Suprapubic skin (tissue), 4 donors: ENCODE results near the gene DNAAF9. TPM values are rescaled to one million over a fixed set of nuclear protein-coding genes. Genes with fewer than 3 reads are reported as not detected.

Source experiments
- DNase-seq, 2 donors: peaks; one replicate each; pipeline ENCODE4 v3.0.0-alpha.2; 2019; ENCODE audit warnings: low spot score in 2 of 2
- H3K27ac ChIP-seq: fragments of 200-600 bp; sonication (generic); one replicate; pipeline ENCODE4 v1.5.1; 2019
- H3K27me3 ChIP-seq: fragments of 200-600 bp; sonication (generic); one replicate; pipeline ENCODE4 v1.5.1; 2019
- H3K36me3 ChIP-seq: fragments of 200-600 bp; sonication (generic); one replicate; pipeline ENCODE4 v1.5.1; 2019
- H3K4me1 ChIP-seq: fragments of 200-600 bp; sonication (generic); one replicate; pipeline ENCODE4 v1.5.1; 2019
- H3K4me3 ChIP-seq: fragments of 200-600 bp; sonication (generic); one replicate; pipeline ENCODE4 v1.5.1; 2019; ENCODE audit warnings: mild to moderate bottlenecking
- H3K9me3 ChIP-seq: fragments of 200-600 bp; sonication (generic); one replicate; pipeline ENCODE4 v1.5.1; 2019
- EP300 ChIP-seq: sonication (generic); formaldehyde crosslinking; IDR thresholded peaks from one replicate; pipeline ENCODE4 v1.6.1; 2017; ENCODE audit warnings: antibody characterized with exemption
- POLR2A ChIP-seq, 2 donors: fragments of 450-650 bp; IDR thresholded peaks; one replicate each; pipeline ENCODE4 v1.6.1; 2017; ENCODE audit warnings: antibody characterized with exemption in 2 of 2, mild to moderate bottlenecking in 2 of 2, moderate library complexity in 2 of 2
- POLR2AphosphoS5 ChIP-seq, 3 donors: sonication (generic); formaldehyde crosslinking; IDR thresholded peaks; one replicate each; pipeline ENCODE4 v1.6.1; 2017; ENCODE audit warnings: antibody characterized with exemption in 3 of 3
- WGBS: methylation state at CpG from one replicate; pipeline ENCODE4 v1.1.5; 2018; 5-methylcytosine and 5-hydroxymethylcytosine counted together
- total RNA-seq, 4 donors: library from RNA; depleted of rRNA; stranded (reverse); fragments of >200 nt; gene quantifications; one replicate each; pipeline ENCODE4 v1.1.0, GENCODE V29; 2016
- TF ChIP-seq, protein P1 (sequence below), 2 donors: fragments of 200-600 bp in 1 of 2; fragments of 450-650 bp in 1 of 2; sonication (generic) in 1 of 2; IDR thresholded peaks; one replicate each; pipeline ENCODE4 v1.5.1; 2016 to 2019; ENCODE audit warnings: antibody characterized with exemption in 2 of 2, mild to moderate bottlenecking in 1 of 2, moderate library complexity in 1 of 2

DNAAF9 gene
- total RNA-seq, 4 donors from 2014 or later: 8.0 to 20.9 (median 11.3) TPM

DNA sequence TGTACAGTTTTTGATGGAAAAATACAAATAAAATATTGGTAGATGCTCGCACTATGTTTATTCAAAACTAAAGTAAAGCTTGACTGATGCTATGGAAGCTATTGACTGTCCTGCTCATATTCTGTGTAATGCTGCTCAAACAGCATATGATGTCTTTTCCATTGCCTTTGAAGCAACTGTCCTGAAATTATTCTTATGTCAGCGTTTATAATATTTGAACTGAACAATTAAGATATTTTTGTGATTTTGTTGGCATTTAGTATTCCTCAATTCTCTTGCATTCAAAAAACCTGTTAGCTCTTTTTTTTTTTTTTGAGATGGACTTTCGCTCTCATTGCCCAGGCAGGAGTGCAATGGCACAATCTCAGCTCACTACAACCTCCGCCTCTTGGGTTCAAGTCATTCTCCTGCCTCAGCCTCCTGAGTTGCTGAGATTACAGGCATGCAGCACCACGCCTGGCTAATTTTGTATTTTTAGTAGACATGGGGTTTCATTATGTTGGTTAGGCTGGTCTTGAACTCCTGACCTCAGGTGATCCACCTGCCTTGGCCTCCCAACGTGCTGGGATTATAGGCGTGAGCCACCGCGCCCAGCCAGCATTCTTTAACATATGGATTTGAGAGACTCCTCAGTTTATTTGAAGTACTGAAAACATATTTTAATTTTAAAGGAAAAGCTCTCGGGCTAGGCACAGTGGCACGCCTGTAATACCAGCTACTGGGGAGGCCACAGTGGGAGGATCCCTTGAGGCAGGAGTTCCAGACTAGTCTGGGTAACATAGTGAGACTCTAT, 5.3 kb upstream of the DNAAF9 start:
- WGBS: 82% methylated on average over 11 of the region's 11 CpGs
- H3K4me3 ChIP-seq: no peak overlapping the region
- no peak overlapping the region for H3K27ac ChIP-seq
- no peaks in the 10 kb centered on the region for H3K27me3 ChIP-seq
- peaks cover 11% of the 10 kb centered on the region for H3K4me1 ChIP-seq
- H3K36me3 ChIP-seq: no peaks in the 10 kb centered on the region
- DNase-seq: no peak
- TF ChIP-seq POLR2A (IDR thresholded peaks at IDR 0.05) (no peak), POLR2AphosphoS5 (IDR thresholded peaks at IDR 0.05) (no peak), EP300 (no peak)
- TF ChIP-seq, protein P1, sequence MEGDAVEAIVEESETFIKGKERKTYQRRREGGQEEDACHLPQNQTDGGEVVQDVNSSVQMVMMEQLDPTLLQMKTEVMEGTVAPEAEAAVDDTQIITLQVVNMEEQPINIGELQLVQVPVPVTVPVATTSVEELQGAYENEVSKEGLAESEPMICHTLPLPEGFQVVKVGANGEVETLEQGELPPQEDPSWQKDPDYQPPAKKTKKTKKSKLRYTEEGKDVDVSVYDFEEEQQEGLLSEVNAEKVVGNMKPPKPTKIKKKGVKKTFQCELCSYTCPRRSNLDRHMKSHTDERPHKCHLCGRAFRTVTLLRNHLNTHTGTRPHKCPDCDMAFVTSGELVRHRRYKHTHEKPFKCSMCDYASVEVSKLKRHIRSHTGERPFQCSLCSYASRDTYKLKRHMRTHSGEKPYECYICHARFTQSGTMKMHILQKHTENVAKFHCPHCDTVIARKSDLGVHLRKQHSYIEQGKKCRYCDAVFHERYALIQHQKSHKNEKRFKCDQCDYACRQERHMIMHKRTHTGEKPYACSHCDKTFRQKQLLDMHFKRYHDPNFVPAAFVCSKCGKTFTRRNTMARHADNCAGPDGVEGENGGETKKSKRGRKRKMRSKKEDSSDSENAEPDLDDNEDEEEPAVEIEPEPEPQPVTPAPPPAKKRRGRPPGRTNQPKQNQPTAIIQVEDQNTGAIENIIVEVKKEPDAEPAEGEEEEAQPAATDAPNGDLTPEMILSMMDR (IDR thresholded peaks at IDR 0.05): no peak
- H3K9me3 ChIP-seq: no peaks in the 10 kb centered on the region

DNA sequence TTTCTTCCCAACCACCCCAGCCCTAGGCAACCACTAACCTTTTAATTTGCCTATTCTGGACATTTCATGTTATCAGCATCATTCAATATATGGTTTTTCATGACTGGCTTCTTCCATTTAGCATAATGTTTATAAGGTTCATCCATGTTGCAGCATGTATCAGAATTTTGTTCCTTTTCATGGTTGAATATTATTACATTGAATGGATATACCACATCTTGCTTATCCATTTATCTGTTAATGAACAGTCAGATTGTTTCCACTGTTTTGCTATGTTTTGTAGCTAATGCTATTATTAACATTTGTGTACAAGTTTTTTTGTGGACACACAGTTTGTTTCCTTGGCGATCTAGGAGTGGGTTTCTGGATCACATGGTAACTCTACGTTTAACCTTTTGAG, 3.0 kb upstream of the DNAAF9 start:
- H3K4me3 ChIP-seq: no peak overlapping the region
- no peak overlapping the region for H3K27ac ChIP-seq
- no peaks in the 10 kb centered on the region for H3K9me3 ChIP-seq
- TF ChIP-seq POLR2A (IDR thresholded peaks at IDR 0.05) (no peak), EP300 (no peak), POLR2AphosphoS5 (IDR thresholded peaks at IDR 0.05) (no peak)
- TF ChIP-seq, protein P1 (IDR thresholded peaks at IDR 0.05): no peak
- no peaks in the 10 kb centered on the region for H3K36me3 ChIP-seq
- WGBS: 89% methylated on average over 2 of the region's 2 CpGs
- H3K4me1 ChIP-seq: peaks cover 28% of the 10 kb centered on the region
- no peaks in the 10 kb centered on the region for H3K27me3 ChIP-seq
- DNase-seq: no peak

DNA sequence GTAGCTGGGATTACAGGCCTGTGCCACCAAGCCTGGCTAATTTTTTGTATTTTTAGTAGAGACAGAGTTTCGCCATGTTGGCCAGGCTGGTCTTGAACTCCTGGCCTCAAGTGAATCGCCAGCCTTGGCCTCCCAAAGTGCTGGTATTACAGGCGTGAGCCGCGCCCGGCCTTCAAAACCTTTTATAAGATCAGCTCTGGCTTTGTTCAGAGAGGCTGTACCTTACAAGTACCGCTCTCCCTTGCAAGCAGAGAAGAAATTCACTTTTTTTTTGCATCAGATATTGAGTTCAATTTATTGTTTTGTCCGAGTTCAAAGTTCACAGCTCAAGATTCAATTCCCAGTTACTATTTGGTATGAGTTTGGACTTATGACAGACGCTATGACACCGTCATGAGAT, 1.9 kb upstream of the DNAAF9 start:
- Histone ChIP-seq H3K4me1 (peaks cover 36% of the 10 kb centered on the region), H3K27me3 (no peaks in the 10 kb centered on the region), H3K36me3 (no peaks in the 10 kb centered on the region), H3K27ac (no peak overlapping the region), H3K4me3 (no peak overlapping the region), H3K9me3 (no peaks in the 10 kb centered on the region)
- 94% methylated on average over 10 of the region's 10 CpGs for WGBS
- DNase-seq: no peak
- TF ChIP-seq, protein P1 (IDR thresholded peaks at IDR 0.05): no peak
- TF ChIP-seq POLR2AphosphoS5 (IDR thresholded peaks at IDR 0.05): no peak
- no peak for TF ChIP-seq EP300
- TF ChIP-seq POLR2A (IDR thresholded peaks at IDR 0.05): no peak

- peak; percentile 85 to 91 for DNase-seq
- Histone ChIP-seq H3K27me3 (no peaks in the 10 kb centered on the region), H3K9me3 (no peaks in the 10 kb centered on the region), H3K27ac (peak overlapping the region; percentile 95), H3K36me3 (no peaks in the 10 kb centered on the region), H3K4me1 (peaks cover 36% of the 10 kb centered on the region), H3K4me3 (peak overlapping the region; percentile 96)
- 2% methylated on average over 19 of the region's 59 CpGs for WGBS
- TF ChIP-seq POLR2AphosphoS5 (IDR thresholded peaks at IDR 0.05) (peak in 1 of 3 donors; percentile 11), POLR2A (IDR thresholded peaks at IDR 0.05) (no peak)
- TF ChIP-seq, protein P1 (IDR thresholded peaks at IDR 0.05): no peak
These were observed 535 bp upstream of the DNAAF9 start for GRCh38 chr20:3407771-3408637.
